HEK293 (cell line): ENCODE measurements around the gene CAPNS1.
A peak's percentile ranks its signal among the peaks of the same experiment; 100 is the strongest.

ENCODE experiments used
- HOXA7 ChIP-seq: sonication (generic); formaldehyde crosslinking; IDR thresholded peaks from 2 replicates; pipeline ENCODE4 v1.8.1; 2022; ENCODE audit warnings: missing genetic modification reagents, borderline replicate concordance
- HOXD13 ChIP-seq: sonication (generic); formaldehyde crosslinking; IDR thresholded peaks from 2 replicates; pipeline ENCODE4 v1.8.0; 2022; ENCODE audit warnings: missing genetic modification reagents, borderline replicate concordance
- INSM2 ChIP-seq: fragments of 450-650 bp; formaldehyde crosslinking; IDR thresholded peaks from 2 replicates; pipeline ENCODE4 v1.5.1; 2016; ENCODE audit warnings: missing biosample characterization, missing genetic modification characterization
- KLF1 ChIP-seq: fragments of 450-650 bp; formaldehyde crosslinking; IDR thresholded peaks from 2 replicates; pipeline ENCODE4 v1.5.1; 2016; ENCODE audit warnings: missing biosample characterization, missing genetic modification characterization
- REPIN1 ChIP-seq: fragments of 450-650 bp; formaldehyde crosslinking; IDR thresholded peaks from 2 replicates; pipeline ENCODE4 v1.5.1; 2017; ENCODE audit warnings: missing biosample characterization, missing genetic modification characterization, low read depth
- SCRT2 ChIP-seq: fragments of 450-650 bp; formaldehyde crosslinking; IDR thresholded peaks from 2 replicates; pipeline ENCODE4 v1.5.1; 2016; ENCODE audit warnings: missing biosample characterization, missing genetic modification characterization
- SP2 ChIP-seq: fragments of 450-650 bp; formaldehyde crosslinking; IDR thresholded peaks from 2 replicates; pipeline ENCODE4 v1.5.1; 2016; ENCODE audit warnings: missing biosample characterization, missing genetic modification characterization
- SP7 ChIP-seq: fragments of 450-650 bp; formaldehyde crosslinking; IDR thresholded peaks from 2 replicates; pipeline ENCODE4 v1.5.1; 2016; ENCODE audit warnings: missing biosample characterization, missing genetic modification characterization
- ZBTB17 ChIP-seq: fragments of 450-650 bp; formaldehyde crosslinking; IDR thresholded peaks from 2 replicates; pipeline ENCODE4 v1.5.1; 2016; ENCODE audit warnings: missing biosample characterization, missing genetic modification characterization
- ZBTB6 ChIP-seq: fragments of 450-650 bp; formaldehyde crosslinking; IDR thresholded peaks from 2 replicates; pipeline ENCODE4 v1.5.1; 2017; ENCODE audit warnings: missing biosample characterization, missing genetic modification characterization
- ZFP37 ChIP-seq: fragments of 450-650 bp; formaldehyde crosslinking; IDR thresholded peaks from 2 replicates; pipeline ENCODE4 v1.5.1; 2016; ENCODE audit warnings: missing biosample characterization, missing genetic modification characterization
- ZNF121 ChIP-seq: fragments of 450-650 bp; formaldehyde crosslinking; IDR thresholded peaks from 2 replicates; pipeline ENCODE4 v1.5.1; 2016; ENCODE audit warnings: missing biosample characterization, missing genetic modification characterization
- ZNF133 ChIP-seq: fragments of 450-650 bp; formaldehyde crosslinking; IDR thresholded peaks from 2 replicates; pipeline ENCODE4 v1.5.1; 2016; ENCODE audit warnings: missing biosample characterization, missing genetic modification characterization
- ZNF184 ChIP-seq: fragments of 450-650 bp; IDR thresholded peaks from 2 replicates; pipeline ENCODE4 v1.5.1; 2018; ENCODE audit warnings: missing biosample characterization, mild to moderate bottlenecking, missing genetic modification characterization
- ZNF24 ChIP-seq: fragments of 450-650 bp; formaldehyde crosslinking; IDR thresholded peaks from 2 replicates; pipeline ENCODE4 v1.5.1; 2016; ENCODE audit warnings: missing biosample characterization, missing genetic modification characterization
- ZNF354C ChIP-seq: fragments of 450-650 bp; formaldehyde crosslinking; IDR thresholded peaks from 2 replicates; pipeline ENCODE4 v1.5.1; 2016; ENCODE audit warnings: missing biosample characterization, missing genetic modification characterization, low read depth, borderline replicate concordance
- ZNF391 ChIP-seq: fragments of 450-650 bp; formaldehyde crosslinking; IDR thresholded peaks from 2 replicates; pipeline ENCODE4 v1.5.1; 2016; ENCODE audit warnings: low read depth, missing biosample characterization, missing genetic modification characterization, borderline replicate concordance
- ZNF449 ChIP-seq: fragments of 450-650 bp; formaldehyde crosslinking; IDR thresholded peaks from 2 replicates; pipeline ENCODE4 v1.5.1; 2017; ENCODE audit warnings: missing biosample characterization, mild to moderate bottlenecking, missing genetic modification characterization, moderate library complexity
- ZNF513 ChIP-seq: fragments of 450-650 bp; IDR thresholded peaks from 2 replicates; pipeline ENCODE4 v1.5.1; 2018; ENCODE audit warnings: missing biosample characterization, missing genetic modification characterization
- ZNF514 ChIP-seq: fragments of 450-650 bp; formaldehyde crosslinking; IDR thresholded peaks from 2 replicates; pipeline ENCODE4 v1.5.1; 2016; ENCODE audit warnings: missing biosample characterization, missing genetic modification characterization
- ZNF549 ChIP-seq: fragments of 450-650 bp; IDR thresholded peaks from 2 replicates; pipeline ENCODE4 v1.5.1; 2018; ENCODE audit warnings: missing biosample characterization, missing genetic modification characterization, mild to moderate bottlenecking, inconsistent platforms, moderate library complexity
- ZNF610 ChIP-seq: fragments of 450-650 bp; formaldehyde crosslinking; IDR thresholded peaks from 2 replicates; pipeline ENCODE4 v1.5.1; 2016; ENCODE audit warnings: missing biosample characterization, missing genetic modification characterization, borderline replicate concordance
- ZNF639 ChIP-seq: fragments of 450-650 bp; formaldehyde crosslinking; IDR thresholded peaks from 2 replicates; pipeline ENCODE4 v1.5.1; 2016; ENCODE audit warnings: missing biosample characterization, missing genetic modification characterization
- ZNF677 ChIP-seq: fragments of 450-650 bp; IDR thresholded peaks from 2 replicates; pipeline ENCODE4 v1.5.0; 2018; ENCODE audit warnings: missing biosample characterization, mild to moderate bottlenecking, missing genetic modification characterization, moderate library complexity
- ZNF701 ChIP-seq: fragments of 450-650 bp; formaldehyde crosslinking; IDR thresholded peaks from 2 replicates; pipeline ENCODE4 v1.5.1; 2016; ENCODE audit warnings: missing biosample characterization, missing genetic modification characterization
- ZNF747 ChIP-seq: fragments of 450-650 bp; formaldehyde crosslinking; IDR thresholded peaks from 2 replicates; pipeline ENCODE4 v1.5.1; 2016; ENCODE audit warnings: missing biosample characterization, missing genetic modification characterization
- ZNF776 ChIP-seq: fragments of 450-650 bp; formaldehyde crosslinking; IDR thresholded peaks from 2 replicates; pipeline ENCODE4 v1.5.0; 2017; ENCODE audit warnings: missing biosample characterization, missing genetic modification characterization, borderline replicate concordance
- ZNF785 ChIP-seq: fragments of 450-650 bp; formaldehyde crosslinking; IDR thresholded peaks from 2 replicates; pipeline ENCODE4 v1.5.1; 2016; ENCODE audit warnings: missing biosample characterization, missing genetic modification characterization
- ZNF792 ChIP-seq: fragments of 450-650 bp; formaldehyde crosslinking; IDR thresholded peaks from 2 replicates; pipeline ENCODE4 v1.5.1; 2016; ENCODE audit warnings: missing biosample characterization, missing genetic modification characterization
- ZNF837 ChIP-seq: fragments of 450-650 bp; formaldehyde crosslinking; IDR thresholded peaks from 2 replicates; pipeline ENCODE4 v1.5.1; 2016; ENCODE audit warnings: missing biosample characterization, missing genetic modification characterization
- ZSCAN23 ChIP-seq: fragments of 450-650 bp; formaldehyde crosslinking; IDR thresholded peaks from 2 replicates; pipeline ENCODE4 v1.5.1; 2016; ENCODE audit warnings: missing biosample characterization, missing genetic modification characterization

Gene CAPNS1

GRCh38 chr19:36141039-36141927 is 1.4 kb downstream of the CAPNS1 start (continued):
- TF ChIP-seq ZNF121 (tag by site-specific recombination) (no peak), ZBTB6 (tag by site-specific recombination) (no peak), ZNF639 (tag by site-specific recombination) (no peak), HOXA7 (CRISPR knock-in tag) (no peak), ZNF391 (no peak), SP7 (tag by site-specific recombination) (peak; percentile 30; the same call in 1 of the 2 replicates), ZNF837 (tag by site-specific recombination) (no peak), ZNF549 (tag by site-specific recombination) (no peak), ZNF184 (tag by site-specific recombination) (no peak), ZBTB17 (tag by site-specific recombination) (no peak), ZNF785 (no peak), ZNF776 (tag by site-specific recombination) (no peak), ZNF354C (tag by site-specific recombination) (no peak), ZNF610 (no peak), HOXD13 (CRISPR knock-in tag) (no peak), KLF1 (tag by site-specific recombination) (peak; percentile 61), ZNF747 (tag by site-specific recombination) (0 out of 2 replicates have a peak, but pooled peaks have one; percentile 41), ZNF133 (tag by site-specific recombination) (no peak), REPIN1 (tag by site-specific recombination) (0 out of 2 replicates have a peak, but pooled peaks have one; percentile 74), ZSCAN23 (tag by site-specific recombination) (no peak), SP2 (tag by site-specific recombination) (peak; percentile 95), INSM2 (tag by site-specific recombination) (no peak; the same call in none of the 2 replicates), SCRT2 (no peak), ZNF677 (tag by site-specific recombination) (no peak), ZNF514 (no peak), ZNF513 (tag by site-specific recombination) (no peak), ZNF701 (tag by site-specific recombination) (no peak), ZFP37 (tag by site-specific recombination) (no peak), ZNF792 (tag by site-specific recombination) (no peak), ZNF24 (tag by site-specific recombination) (no peak), ZNF449 (tag by site-specific recombination) (no peak)
